HG03196 (cell line): ENCODE results near the gene ELMO1.

Source experiments
- ATAC-seq: cut with Tn5 transposase; IDR thresholded peaks from one replicate; pipeline ENCODE4 v1.9.1; 2021; ENCODE audit not compliant: unreplicated experiment

ELMO1 gene

DNA sequence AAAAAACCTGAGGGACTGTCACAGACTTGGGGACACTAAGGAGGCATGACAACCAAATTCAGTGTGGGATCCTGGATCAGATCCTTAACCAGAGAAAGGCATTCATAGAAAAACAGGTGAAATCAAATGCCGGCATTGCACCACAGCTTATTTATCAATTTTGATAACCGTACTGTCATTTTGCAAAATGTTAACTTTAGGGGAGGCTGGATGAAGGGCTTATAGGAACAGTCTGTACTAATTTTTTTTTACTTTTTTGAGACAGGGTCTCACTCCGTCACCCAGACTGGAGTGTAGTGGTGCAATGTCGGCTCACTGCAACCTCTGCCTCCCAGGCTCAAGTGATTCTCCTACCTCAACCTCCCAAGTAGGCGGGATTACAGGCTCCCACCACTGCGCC is 217.1 kb downstream of the ELMO1 start:
- no peak for ATAC-seq

- no peak for ATAC-seq
Observed at GRCh38 chr7:37230221-37230620, 218.4 kb downstream of the ELMO1 start.

DNA sequence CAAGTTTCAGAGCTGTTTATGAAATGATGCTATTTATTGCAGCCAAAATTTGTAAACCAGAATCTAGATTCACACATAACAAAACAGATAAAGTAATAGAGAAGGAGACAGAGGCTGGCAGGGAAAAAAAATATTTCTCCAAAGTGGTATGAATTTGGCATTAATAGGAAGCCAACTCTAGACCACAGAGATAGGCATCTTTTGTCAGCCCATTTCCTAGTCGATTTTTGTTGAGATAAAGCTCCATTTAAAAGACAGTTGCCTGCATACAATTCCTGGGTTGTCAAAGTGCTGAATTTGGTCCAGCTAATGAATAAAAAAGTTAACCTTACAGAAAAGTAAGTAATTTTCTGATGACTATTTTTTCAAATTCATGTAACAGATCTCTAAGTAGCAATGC is 219.3 kb downstream of the ELMO1 start:
- ATAC-seq: no peak

- no peak for ATAC-seq
Observed at GRCh38 chr7:37225285-37225969, 223.2 kb downstream of the ELMO1 start.

GRCh38 chr7:37224746-37225145 is 223.9 kb downstream of the ELMO1 start:
- no peak for ATAC-seq

DNA sequence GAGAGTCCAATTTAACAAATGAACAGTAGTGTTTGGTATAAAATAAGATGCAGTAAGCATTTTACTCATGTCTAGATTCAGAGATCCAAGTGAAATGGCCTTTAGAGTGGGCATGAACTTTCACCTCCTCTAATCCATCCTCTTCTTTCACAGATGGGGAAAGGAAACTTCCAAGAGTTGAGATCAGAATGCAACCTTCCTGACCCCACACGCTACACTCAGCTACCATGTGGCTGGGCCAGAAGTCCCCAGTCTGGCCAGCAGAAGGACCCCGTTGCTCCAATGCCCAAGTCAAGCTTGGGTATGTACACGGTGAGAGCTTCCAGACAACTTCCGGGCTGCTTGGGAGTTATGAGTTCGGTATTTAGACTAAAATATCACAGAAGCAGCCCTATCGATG is 228.0 kb downstream of the ELMO1 start:
- ATAC-seq: no peak

DNA sequence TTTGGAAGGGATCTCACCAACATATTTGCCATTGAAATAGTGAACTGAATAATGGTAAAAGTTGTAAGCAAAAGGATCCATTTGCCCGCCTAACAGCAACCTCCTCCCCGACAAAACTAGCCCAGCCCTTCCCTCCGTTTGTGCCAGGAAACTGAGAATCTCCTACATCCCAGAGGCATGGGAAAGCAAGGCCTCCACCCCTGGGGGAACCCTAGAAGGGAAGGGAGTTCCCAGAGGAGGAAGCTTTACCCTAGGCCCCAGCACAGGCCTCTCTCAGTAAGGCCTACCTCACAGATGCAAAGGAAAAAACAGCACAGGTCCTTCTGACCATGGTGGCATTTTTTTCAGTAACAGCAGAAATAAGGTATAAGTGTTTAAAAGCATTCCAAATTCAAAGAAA is 229.7 kb downstream of the ELMO1 start:
- ATAC-seq: no peak

GRCh38 chr7:37216923-37217322 is 231.7 kb downstream of the ELMO1 start:
- ATAC-seq: no peak

GRCh38 chr7:37216156-37216852 is 232.4 kb downstream of the ELMO1 start:
- no peak for ATAC-seq

GRCh38 chr7:37215290-37215923 is 233.3 kb downstream of the ELMO1 start:
- no peak for ATAC-seq

DNA sequence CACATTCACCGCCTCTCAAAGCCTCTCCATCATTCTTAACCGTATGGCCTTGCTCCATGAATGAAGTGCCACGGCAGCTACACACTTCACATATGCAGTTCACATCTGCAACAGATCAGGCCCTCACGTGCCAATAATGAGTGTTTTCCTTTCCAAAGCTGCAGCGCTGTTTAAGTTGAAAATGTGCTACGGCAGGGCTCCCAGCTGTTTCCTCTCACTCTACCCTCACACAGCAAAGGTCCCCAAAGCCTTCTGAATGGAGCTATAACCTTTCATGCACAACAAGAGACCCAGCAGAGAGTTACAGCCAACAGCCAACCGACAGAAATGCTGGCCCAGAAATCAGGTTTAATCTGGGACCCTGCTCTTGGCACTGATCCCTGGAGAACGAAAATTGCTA is 236.1 kb downstream of the ELMO1 start:
- no peak for ATAC-seq

DNA sequence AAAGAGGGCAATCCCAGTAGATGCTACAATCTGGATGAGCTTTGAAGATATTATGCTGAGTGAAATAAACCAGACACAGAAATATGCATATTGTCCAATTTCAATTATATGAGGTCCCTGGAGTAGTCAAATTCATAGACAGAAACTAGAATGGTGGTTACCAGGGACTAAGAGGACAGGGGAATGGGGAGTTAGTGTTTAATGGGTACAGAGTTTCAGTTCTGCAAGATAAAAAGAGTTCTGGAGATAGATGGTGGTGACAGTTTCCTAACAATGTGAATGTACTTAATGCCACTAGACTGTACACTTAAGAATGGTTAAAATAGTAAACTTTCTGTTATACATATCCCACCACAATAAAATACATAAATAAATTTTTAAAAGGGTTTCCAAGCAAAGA is 236.6 kb downstream of the ELMO1 start:
- ATAC-seq: peak; percentile 58

- ATAC-seq: no peak
Observed at GRCh38 chr7:37211097-37211880, 237.4 kb downstream of the ELMO1 start.

GRCh38 chr7:37209195-37209594 is 239.5 kb downstream of the ELMO1 start:
- no peak for ATAC-seq

- no peak for ATAC-seq
Observed at GRCh38 chr7:37208528-37208927, 240.1 kb downstream of the ELMO1 start.

DNA sequence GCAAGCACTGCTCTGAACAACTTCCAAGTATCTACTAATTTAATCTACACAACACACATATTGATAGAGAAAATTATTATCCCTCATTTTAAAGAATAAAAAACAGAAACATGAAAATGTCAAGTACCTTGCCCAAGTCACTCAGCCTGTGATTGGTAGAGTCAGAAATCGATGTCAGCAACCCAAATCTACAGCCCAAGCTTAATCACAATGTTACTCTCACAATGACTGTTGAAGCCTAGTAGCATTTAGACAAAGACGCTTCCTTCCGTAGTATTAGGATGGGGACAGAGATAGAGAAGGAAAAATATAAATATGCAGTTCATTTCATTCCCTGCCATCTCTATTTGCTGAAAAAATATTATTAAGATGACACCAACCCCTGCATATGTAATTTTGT is 242.5 kb downstream of the ELMO1 start:
- no peak for ATAC-seq

DNA sequence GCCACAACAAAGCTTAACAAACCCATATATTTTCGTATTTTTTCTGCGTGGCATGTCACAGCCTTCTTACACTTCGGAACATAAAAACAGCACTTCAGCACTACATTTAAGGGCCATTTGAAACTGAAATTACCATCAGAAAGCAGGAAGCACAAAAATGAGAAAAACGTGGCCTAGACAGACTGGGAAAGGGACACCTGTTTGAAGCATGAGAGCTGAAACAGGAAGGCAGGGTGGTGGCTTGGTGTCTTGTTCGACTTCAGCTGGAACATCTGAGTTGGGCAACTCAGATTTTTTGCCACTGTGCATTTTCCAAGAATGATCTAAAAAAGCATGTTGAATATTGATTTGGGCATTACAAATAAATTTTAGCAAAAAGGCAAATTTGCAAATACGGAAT is 243.2 kb downstream of the ELMO1 start:
- ATAC-seq: no peak

GRCh38 chr7:37201876-37202198 is 246.8 kb downstream of the ELMO1 start:
- no peak for ATAC-seq

GRCh38 chr7:37201003-37201875 is 247.4 kb downstream of the ELMO1 start:
- ATAC-seq: no peak

GRCh38 chr7:37198906-37199485 is 249.7 kb downstream of the ELMO1 start:
- ATAC-seq: no peak
